OCI-LY1 (cell line): ENCODE measurements around the gene DUSP7.

Source experiments
- CTCF ChIP-seq: fragments of 200-600 bp; sonication (generic), shearing (Covaris generic); IDR thresholded peaks from 2 replicates; pipeline ENCODE4 v1.5.1; 2017; ENCODE audit warnings: mild to moderate bottlenecking, antibody characterized with exemption, low read length, moderate library complexity, mixed read lengths
- EZH2 ChIP-seq: fragments of 200-600 bp; sonication (generic), shearing (Covaris generic); IDR thresholded peaks from 2 replicates; pipeline ENCODE4 v1.8.0; 2017; ENCODE audit warnings: borderline replicate concordance, mixed run types, mild to moderate bottlenecking, antibody characterized with exemption, low read length, moderate library complexity, mixed read lengths

DNA sequence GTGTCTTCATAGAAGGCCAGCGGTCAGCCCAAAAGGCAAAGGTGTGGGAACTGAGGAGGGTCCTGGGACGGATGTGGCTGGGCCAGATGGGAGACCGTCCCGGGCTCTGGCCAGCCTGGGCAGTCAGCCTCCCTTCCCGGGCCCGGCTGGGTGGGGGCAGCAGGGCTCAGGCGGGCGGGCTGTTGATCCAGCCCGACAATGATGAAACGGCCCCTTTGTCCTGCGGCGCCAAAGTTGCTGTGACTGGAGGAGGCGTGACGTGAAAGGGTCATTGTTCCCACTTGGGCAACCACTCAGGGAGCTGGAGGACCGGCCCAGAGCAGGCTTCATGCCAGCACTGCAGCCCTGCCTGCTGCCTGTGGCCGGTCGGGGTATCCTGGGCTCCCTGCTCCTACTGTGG is 16.5 kb downstream of the DUSP7 start:
- no peak for TF ChIP-seq EZH2
- TF ChIP-seq CTCF, result no peak
